K562 (cell line): ENCODE measurements around the gene STEEP1. TPM values are rescaled to one million over a fixed set of nuclear protein-coding genes. Genes with fewer than 3 reads are reported as not detected.

ENCODE experiments used
- C11orf30 ChIP-seq: fragments of 450-650 bp; IDR thresholded peaks from 2 replicates; pipeline ENCODE4 v1.6.1; 2016; ENCODE audit warnings: low read depth, mild to moderate bottlenecking
- CBFA2T2 ChIP-seq: fragments of 450-650 bp; conservative IDR thresholded peaks from 2 replicates; pipeline ENCODE4 v1.6.1; 2017; ENCODE audit warnings: mild to moderate bottlenecking
- CTBP1 ChIP-seq: fragments of 450-650 bp; IDR thresholded peaks from 2 replicates; pipeline ENCODE4 v1.6.1; 2016; ENCODE audit warnings: borderline replicate concordance
- CXXC5 ChIP-seq: fragments of 250-450 bp; sonication (Bioruptor Pico); IDR thresholded peaks from 2 replicates; pipeline ENCODE4 v1.8.0; 2022; ENCODE audit warnings: inconsistent platforms, mild to moderate bottlenecking, moderate library complexity
- DLX4 ChIP-seq: fragments of 250-450 bp; sonication (Bioruptor Pico); IDR thresholded peaks from 2 replicates; pipeline ENCODE4 v1.6.1; 2021; ENCODE audit warnings: mild to moderate bottlenecking
- EP300 ChIP-seq: IDR thresholded peaks from 2 replicates; pipeline ENCODE4 v1.6.1; 2012; ENCODE audit warnings: low read length, improper control_type of control experiment
- FOXP4 ChIP-seq: sonication (generic); formaldehyde crosslinking; IDR thresholded peaks from 2 replicates; pipeline ENCODE4 v1.8.0; 2022; ENCODE audit warnings: mild to moderate bottlenecking, missing genetic modification reagents, borderline replicate concordance
- GABPA ChIP-seq: fragments of 200-800 bp; sonication (Bioruptor generic); conservative IDR thresholded peaks from 2 replicates; pipeline ENCODE4 v1.6.1; 2016; ENCODE audit warnings: low read depth, missing genetic modification characterization, missing compliant biosample characterization
- GTF2F1 ChIP-seq: IDR thresholded peaks from 2 replicates; pipeline ENCODE4 v1.6.1; 2011; ENCODE audit warnings: low read depth, low read length, improper control_type of control experiment
- KDM4B ChIP-seq, 2 experiments: fragments of 450-650 bp in 1 of 2; sonication (generic) in 1 of 2; IDR thresholded peaks; 2 replicates each; pipeline ENCODE4 v1.6.1; 2016 to 2017; ENCODE audit warnings: borderline replicate concordance in 2 of 2, antibody characterized with exemption in 1 of 2, low read depth in 1 of 2, mild to moderate bottlenecking in 1 of 2
- NCOA6 ChIP-seq: fragments of 450-650 bp; IDR thresholded peaks from 2 replicates; pipeline ENCODE4 v1.6.1; 2017; ENCODE audit warnings: mild to moderate bottlenecking
- NEUROD1 ChIP-seq: fragments of 150-350 bp; IDR thresholded peaks from 2 replicates; pipeline ENCODE4 v1.6.1; 2014; ENCODE audit warnings: borderline replicate concordance, low read length, low read depth; ENCODE audit not compliant: partially characterized antibody
- NFIC ChIP-seq: fragments of 450-650 bp; IDR thresholded peaks from 2 replicates; pipeline ENCODE4 v1.6.1; 2017; ENCODE audit warnings: mild to moderate bottlenecking, inconsistent platforms
- NRF1 ChIP-seq, 2 experiments: fragments of 450-650 bp; IDR thresholded peaks in 1 of 2; conservative IDR thresholded peaks in 1 of 2; 2 replicates each; pipeline ENCODE4 v1.6.1; 2014; ENCODE audit warnings: mild to moderate bottlenecking in 2 of 2
- RAD21 ChIP-seq, 2 experiments: fragments of 250-450 bp in 1 of 2; fragments of 450-650 bp in 1 of 2; sonication (Bioruptor Pico) in 1 of 2; formaldehyde crosslinking in 1 of 2; IDR thresholded peaks in 1 of 2; conservative IDR thresholded peaks in 1 of 2; 2 replicates each; pipeline versions ENCODE4 v1.4.0 to v1.8.0; 2020 to 2022; ENCODE audit warnings: mild to moderate bottlenecking in 2 of 2, moderate library complexity in 1 of 2
- RBFOX2 ChIP-seq: fragments of 200-400 bp; formaldehyde crosslinking; IDR thresholded peaks from 2 replicates; pipeline ENCODE4 v1.6.1; 2017; ENCODE audit warnings: low read depth, mild to moderate bottlenecking, low read length, moderate library complexity
- RBM22 ChIP-seq: fragments of 200-400 bp; formaldehyde crosslinking; IDR thresholded peaks from 2 replicates; pipeline ENCODE4 v1.6.1; 2018; ENCODE audit warnings: low read length, low read depth; ENCODE audit not compliant: poor library complexity, severe bottlenecking
- SAP30 ChIP-seq: fragments of 200-600 bp; sonication (generic); IDR thresholded peaks from 2 replicates; pipeline ENCODE4 v1.6.1; 2012; ENCODE audit warnings: borderline replicate concordance, low read depth, mild to moderate bottlenecking, moderate library complexity, low read length, control low read depth, inconsistent platforms; ENCODE audit not compliant: insufficient read depth, poor library complexity, severe bottlenecking
- TARDBP ChIP-seq: fragments of 450-650 bp; IDR thresholded peaks from 2 replicates; pipeline ENCODE4 v1.6.1; 2016
- ZNF551 ChIP-seq: fragments of 250-450 bp; sonication (Bioruptor Pico); IDR thresholded peaks from 2 replicates; pipeline ENCODE4 v1.5.0; 2021; ENCODE audit warnings: mild to moderate bottlenecking, moderate library complexity
- polyA plus RNA-seq, 8 experiments: library from polyadenylated mRNA; depleted of rRNA in 4 of 8; stranded (reverse) in 5 of 8; unstranded in 3 of 8; fragments of >200 nt; fragmentation: Nextera tagmentation in 2 of 8; fragmentation: Illumina TruSeq in 1 of 8; extraction: Ambion mirVana in 2 of 8; extraction: Trizol in 1 of 8; gene quantifications; 2 replicates each; pipeline versions ENCODE4 v1.2.1 to v1.2.3, GENCODE V29; 2011 to 2014; ENCODE audit warnings: inconsistent platforms in 1 of 8, missing spikeins in 1 of 8
- total RNA-seq, 7 experiments: library from RNA; depleted of rRNA in 6 of 7; stranded (reverse); fragments of >200 nt in 6 of 7; fragmentation: Illumina TruSeq in 2 of 7; extraction: Trizol in 2 of 7; gene quantifications; 2 replicates each; pipeline versions ENCODE4 v1.2.1 to v1.2.3, GENCODE V29; 2011 to 2021; ENCODE audit warnings: low replicate concordance in 1 of 7
- TF ChIP-seq, protein P1 (sequence below), 2 experiments: fragments of 450-650 bp in 1 of 2; IDR thresholded peaks; 2 replicates each; pipeline ENCODE4 v1.6.1; 2011 to 2017; ENCODE audit warnings: low read depth in 2 of 2, antibody characterized with exemption in 1 of 2, borderline replicate concordance in 1 of 2, low read length in 1 of 2, mild to moderate bottlenecking in 1 of 2, mixed read lengths in 1 of 2; ENCODE audit not compliant: control insufficient read depth in 1 of 2

STEEP1 gene
- total and polyA plus RNA-seq, 9 of the 15 experiments (the other 6 are each of a cell fraction or from before 2014, with no cell fraction given) = 15.0 to 73.7 (median 40.3) TPM

DNA sequence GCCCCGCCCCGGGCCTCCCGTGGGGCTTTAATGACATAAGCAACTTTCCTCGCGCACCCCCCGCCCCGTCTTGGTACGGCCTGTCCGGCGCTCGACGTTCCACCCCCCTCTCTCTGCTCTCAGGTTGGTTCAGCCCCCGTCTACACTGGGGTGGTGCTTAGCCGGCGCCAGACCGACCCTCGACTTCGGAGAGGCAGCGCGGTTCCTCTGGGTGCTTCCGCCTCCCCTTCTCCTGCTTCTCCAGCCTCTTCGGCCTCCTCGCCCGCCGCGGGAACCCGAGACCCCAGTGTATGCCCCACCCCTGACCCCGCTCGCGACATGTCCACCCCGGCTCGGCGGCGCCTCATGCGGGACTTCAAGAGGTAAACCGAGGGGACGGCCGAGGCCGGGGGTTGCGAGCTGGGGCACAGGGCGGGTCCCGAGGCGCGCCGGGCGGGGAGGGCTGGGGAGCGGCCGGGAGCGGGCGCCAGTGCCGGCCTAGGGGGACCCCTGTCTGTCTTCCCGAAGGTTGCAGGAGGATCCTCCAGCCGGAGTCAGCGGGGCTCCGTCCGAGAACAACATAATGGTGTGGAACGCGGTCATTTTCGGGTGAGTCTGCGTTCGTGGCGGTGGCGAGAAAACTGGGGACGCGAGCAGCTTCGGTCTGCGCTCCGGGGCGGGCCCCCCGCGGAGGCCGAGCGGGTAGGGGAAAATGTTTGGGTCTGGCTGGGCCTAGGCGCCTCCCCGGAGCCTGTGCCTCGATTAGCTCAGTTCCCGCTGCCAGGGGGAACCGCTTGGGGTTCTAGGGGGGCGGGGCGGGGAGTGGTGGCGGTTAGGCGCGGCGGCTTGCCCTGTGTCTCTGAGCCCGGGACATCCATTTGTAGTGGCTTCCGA, 9.4 kb upstream of the STEEP1 start, which contains the start of gene UBE2A (continued):
- TF ChIP-seq SAP30 (peak; percentile 24), NFIC (peak; percentile 55), EP300 (peak; percentile 8; the same call in 1 of the 2 replicates), C11orf30 (peak; percentile 68; the same call in 1 of the 2 replicates), GTF2F1 (peak; percentile 70; the same call in 1 of the 2 replicates), NCOA6 (peak; percentile 66), KDM4B (IDR thresholded peaks at IDR 0.05; ENCODE audit: borderline replicate concordance in 2 of 2, low read depth in 1 of 2) (no peak), DLX4 (CRISPR knock-in tag) (no peak), RAD21 (CRISPR knock-in tag; conservative IDR thresholded peaks at IDR 0.05 in 1 of 2, IDR thresholded peaks at IDR 0.05 in 1 of 2) (peak; percentile 48 to 53), ZNF551 (no peak), TARDBP (0 out of 2 replicates have a peak, but pooled peaks have one; percentile 21), CXXC5 (peak; percentile 88), CBFA2T2 (no peak), NEUROD1 (peak; percentile 61), RBFOX2 (peak; percentile 99), FOXP4 (CRISPR knock-in tag) (peak; percentile 64; the same call in 1 of the 2 replicates), RBM22 (peak; percentile 26), NRF1 (conservative IDR thresholded peaks at IDR 0.05 in 1 of 2, IDR thresholded peaks at IDR 0.05 in 1 of 2) (peak; percentile 70 to 71), GABPA (tag) (0 out of 2 replicates have a peak, but pooled peaks have one; percentile 7), CTBP1 (0 out of 2 replicates have a peak, but pooled peaks have one; percentile 12)
- TF ChIP-seq, protein P1, sequence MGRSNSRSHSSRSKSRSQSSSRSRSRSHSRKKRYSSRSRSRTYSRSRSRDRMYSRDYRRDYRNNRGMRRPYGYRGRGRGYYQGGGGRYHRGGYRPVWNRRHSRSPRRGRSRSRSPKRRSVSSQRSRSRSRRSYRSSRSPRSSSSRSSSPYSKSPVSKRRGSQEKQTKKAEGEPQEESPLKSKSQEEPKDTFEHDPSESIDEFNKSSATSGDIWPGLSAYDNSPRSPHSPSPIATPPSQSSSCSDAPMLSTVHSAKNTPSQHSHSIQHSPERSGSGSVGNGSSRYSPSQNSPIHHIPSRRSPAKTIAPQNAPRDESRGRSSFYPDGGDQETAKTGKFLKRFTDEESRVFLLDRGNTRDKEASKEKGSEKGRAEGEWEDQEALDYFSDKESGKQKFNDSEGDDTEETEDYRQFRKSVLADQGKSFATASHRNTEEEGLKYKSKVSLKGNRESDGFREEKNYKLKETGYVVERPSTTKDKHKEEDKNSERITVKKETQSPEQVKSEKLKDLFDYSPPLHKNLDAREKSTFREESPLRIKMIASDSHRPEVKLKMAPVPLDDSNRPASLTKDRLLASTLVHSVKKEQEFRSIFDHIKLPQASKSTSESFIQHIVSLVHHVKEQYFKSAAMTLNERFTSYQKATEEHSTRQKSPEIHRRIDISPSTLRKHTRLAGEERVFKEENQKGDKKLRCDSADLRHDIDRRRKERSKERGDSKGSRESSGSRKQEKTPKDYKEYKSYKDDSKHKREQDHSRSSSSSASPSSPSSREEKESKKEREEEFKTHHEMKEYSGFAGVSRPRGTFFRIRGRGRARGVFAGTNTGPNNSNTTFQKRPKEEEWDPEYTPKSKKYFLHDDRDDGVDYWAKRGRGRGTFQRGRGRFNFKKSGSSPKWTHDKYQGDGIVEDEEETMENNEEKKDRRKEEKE (IDR thresholded peaks at IDR 0.05; ENCODE audit: borderline replicate concordance in 1 of 2, control insufficient read depth in 1 of 2, low read depth in 2 of 2, low read length in 1 of 2) = peak in 1 of 2 experiments; percentile 89; a peak in 2 of 4 replicates
